HEK293T (cell line): Measurements from ENCODE around the gene A1CF.
A peak's percentile ranks its signal among the peaks of the same experiment; 100 is the strongest.

Experiments used
- NFRKB ChIP-seq: fragments of 450-650 bp; IDR thresholded peaks from 2 replicates; pipeline ENCODE4 v1.6.1; 2016; ENCODE audit warnings: mild to moderate bottlenecking, moderate library complexity
- TF ChIP-seq, protein P1 (sequence below): fragments of 450-650 bp; IDR thresholded peaks from 2 replicates; pipeline ENCODE4 v1.6.1; 2016

GRCh38 chr10:50894312-50894711, 8.9 kb upstream of the A1CF start:
- TF ChIP-seq, protein P1, sequence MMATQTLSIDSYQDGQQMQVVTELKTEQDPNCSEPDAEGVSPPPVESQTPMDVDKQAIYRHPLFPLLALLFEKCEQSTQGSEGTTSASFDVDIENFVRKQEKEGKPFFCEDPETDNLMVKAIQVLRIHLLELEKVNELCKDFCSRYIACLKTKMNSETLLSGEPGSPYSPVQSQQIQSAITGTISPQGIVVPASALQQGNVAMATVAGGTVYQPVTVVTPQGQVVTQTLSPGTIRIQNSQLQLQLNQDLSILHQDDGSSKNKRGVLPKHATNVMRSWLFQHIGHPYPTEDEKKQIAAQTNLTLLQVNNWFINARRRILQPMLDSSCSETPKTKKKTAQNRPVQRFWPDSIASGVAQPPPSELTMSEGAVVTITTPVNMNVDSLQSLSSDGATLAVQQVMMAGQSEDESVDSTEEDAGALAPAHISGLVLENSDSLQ: peak; percentile 96
- no peak for TF ChIP-seq NFRKB
